HG03575 (cell line): Measurements from ENCODE around the gene GABBR2.

ENCODE experiments used
- ATAC-seq: cut with Tn5 transposase; IDR thresholded peaks from one replicate; pipeline ENCODE4 v1.9.1; 2021; ENCODE audit not compliant: unreplicated experiment, insufficient number of reproducible peaks, low FRiP score; ENCODE audit errors: extremely low read depth

Gene GABBR2

GRCh38 chr9:98563212-98563907 is 145.4 kb downstream of the GABBR2 start:
- ATAC-seq = no peak

GRCh38 chr9:98559561-98559960 is 149.2 kb downstream of the GABBR2 start:
- ATAC-seq = no peak

- ATAC-seq = no peak
These were observed 150.2 kb downstream of the GABBR2 start for GRCh38 chr9:98558575-98558974.

- ATAC-seq = no peak
These were observed 152.2 kb downstream of the GABBR2 start for GRCh38 chr9:98556511-98556910.

GRCh38 chr9:98555651-98556465 is 152.9 kb downstream of the GABBR2 start:
- no peak for ATAC-seq

- no peak for ATAC-seq
These were observed 154.0 kb downstream of the GABBR2 start for GRCh38 chr9:98554752-98555151.

GRCh38 chr9:98552331-98552730 is 156.4 kb downstream of the GABBR2 start:
- no peak for ATAC-seq

- ATAC-seq = no peak
These were observed 157.0 kb downstream of the GABBR2 start for GRCh38 chr9:98551511-98552286.

GRCh38 chr9:98550206-98550820 is 158.4 kb downstream of the GABBR2 start:
- ATAC-seq = no peak

GRCh38 chr9:98549401-98549800 is 159.3 kb downstream of the GABBR2 start:
- ATAC-seq = no peak

GRCh38 chr9:98547606-98548005 is 161.1 kb downstream of the GABBR2 start:
- ATAC-seq = no peak

- no peak for ATAC-seq
These were observed 163.7 kb downstream of the GABBR2 start for GRCh38 chr9:98545021-98545420.

GRCh38 chr9:98541684-98542230 is 167.0 kb downstream of the GABBR2 start:
- no peak for ATAC-seq

GRCh38 chr9:98540476-98540875 is 168.3 kb downstream of the GABBR2 start:
- no peak for ATAC-seq

- no peak for ATAC-seq
These were observed 168.8 kb downstream of the GABBR2 start for GRCh38 chr9:98539954-98540353.

- no peak for ATAC-seq
These were observed 170.1 kb downstream of the GABBR2 start for GRCh38 chr9:98538626-98539031.

- ATAC-seq = no peak
These were observed 170.5 kb downstream of the GABBR2 start for GRCh38 chr9:98538203-98538602.

- no peak for ATAC-seq
These were observed 172.1 kb downstream of the GABBR2 start for GRCh38 chr9:98536542-98537173.

GRCh38 chr9:98533866-98534265 is 174.9 kb downstream of the GABBR2 start:
- ATAC-seq = no peak
